Activated CD8-positive, alpha-beta T cell treated with anti-CD3 and anti-CD28 coated beads, Interleukin-2, amount 10 ng/mL, durations not matched to agents 7 days and 5 days (primary cell): ENCODE data around the gene FLG2. TPM values are rescaled to one million over a fixed set of nuclear protein-coding genes. Genes with fewer than 3 reads are reported as not detected.
"Not testable (repeated sequence)": the region's sequence is repeated elsewhere in the genome, so short reads cannot be mapped to it uniquely, and the experiment has no call there.

Experiments used
- ATAC-seq: fragments of 150-1000 bp; cut with Tn5 transposase; one replicate; pipeline ENCODE4 v1.10.0; 2021; ENCODE audit warnings: moderate library complexity
- CTCF ChIA-PET: fragments of 350-600 bp; sonication (Branson Sonifier 250); formaldehyde crosslinking; loops from one replicate; lab custom pipeline; 2021; ENCODE audit warnings: antibody characterized with exemption; lab: Charles Lee
- POLR2A ChIA-PET: fragments of 350-600 bp; sonication (Branson Sonifier 250); formaldehyde crosslinking; loops from one replicate; lab custom pipeline; 2021; ENCODE audit warnings: antibody characterized with exemption; lab: Charles Lee
- DNase-seq: peaks from one replicate; pipeline ENCODE4 v3.0.0-alpha.2; 2020
- H3K27ac Mint-ChIP-seq: one replicate; pipeline ENCODE4 v1.8.0; 2021; ENCODE audit warnings: mild to moderate bottlenecking, mixed read lengths
- H3K27me3 Mint-ChIP-seq: one replicate; pipeline ENCODE4 v1.8.0; 2021; ENCODE audit warnings: low read depth, mixed read lengths
- H3K36me3 Mint-ChIP-seq: one replicate; pipeline ENCODE4 v1.8.0; 2021; ENCODE audit warnings: low read depth, mixed read lengths
- H3K4me1 Mint-ChIP-seq: one replicate; pipeline ENCODE4 v1.8.0; 2021; ENCODE audit warnings: low read depth, mixed read lengths
- H3K4me3 Mint-ChIP-seq: one replicate; pipeline ENCODE4 v1.8.0; 2021; ENCODE audit warnings: mild to moderate bottlenecking, mixed read lengths
- H3K9me3 Mint-ChIP-seq: one replicate; pipeline ENCODE4 v1.8.0; 2022; ENCODE audit warnings: mixed read lengths; ENCODE audit not compliant: insufficient read depth
- total RNA-seq, 2 experiments: library from RNA; stranded (reverse); gene quantifications; one replicate each; pipeline ENCODE4 v1.2.3, GENCODE V29; 2021

FLG2 gene
- total RNA-seq, 2 experiments from 2014 or later = not detected

GRCh38 chr1:152309955-152310354 lies 49.9 kb downstream of the FLG2 start:
- H3K27ac Mint-ChIP-seq = no peak overlapping the region
- ATAC-seq (no peak), DNase-seq (no peak)
- CTCF ChIA-PET = no interaction called here
- H3K4me1 Mint-ChIP-seq = no peaks in the 10 kb centered on the region
- no peak overlapping the region for H3K4me3 Mint-ChIP-seq
- H3K36me3 Mint-ChIP-seq = no peaks in the 10 kb centered on the region
- H3K27me3 Mint-ChIP-seq = no peaks in the 10 kb centered on the region
- no peaks in the 10 kb centered on the region for H3K9me3 Mint-ChIP-seq
- POLR2A ChIA-PET = no interaction called here

- H3K4me3 Mint-ChIP-seq, DNase-seq, POLR2A ChIA-PET, H3K4me1 Mint-ChIP-seq, H3K27me3 Mint-ChIP-seq, H3K36me3 Mint-ChIP-seq, H3K27ac Mint-ChIP-seq, ATAC-seq, H3K9me3 Mint-ChIP-seq, CTCF ChIA-PET: not testable (repeated sequence)
Measured at GRCh38 chr1:152309320-152309901, 50.4 kb downstream of the FLG2 start.

- POLR2A ChIA-PET, H3K4me1 Mint-ChIP-seq, H3K27me3 Mint-ChIP-seq, H3K36me3 Mint-ChIP-seq, ATAC-seq, H3K4me3 Mint-ChIP-seq, H3K27ac Mint-ChIP-seq, CTCF ChIA-PET, H3K9me3 Mint-ChIP-seq, DNase-seq: not testable (repeated sequence)
Measured at GRCh38 chr1:152308758-152309157, 51.0 kb downstream of the FLG2 start.

GRCh38 chr1:152307970-152308369 lies 51.8 kb downstream of the FLG2 start:
- DNase-seq, H3K27me3 Mint-ChIP-seq, H3K9me3 Mint-ChIP-seq, H3K27ac Mint-ChIP-seq, H3K36me3 Mint-ChIP-seq, CTCF ChIA-PET, H3K4me3 Mint-ChIP-seq, ATAC-seq, POLR2A ChIA-PET, H3K4me1 Mint-ChIP-seq: not testable (repeated sequence)

GRCh38 chr1:152306123-152306522 lies 53.7 kb downstream of the FLG2 start:
- H3K9me3 Mint-ChIP-seq, H3K36me3 Mint-ChIP-seq, POLR2A ChIA-PET, H3K4me1 Mint-ChIP-seq, H3K4me3 Mint-ChIP-seq, ATAC-seq, H3K27me3 Mint-ChIP-seq, H3K27ac Mint-ChIP-seq, CTCF ChIA-PET, DNase-seq: not testable (repeated sequence)

GRCh38 chr1:152304773-152305172 lies 55.0 kb downstream of the FLG2 start:
- H3K4me3 Mint-ChIP-seq, H3K27ac Mint-ChIP-seq, ATAC-seq, H3K27me3 Mint-ChIP-seq, H3K4me1 Mint-ChIP-seq, H3K36me3 Mint-ChIP-seq, CTCF ChIA-PET, H3K9me3 Mint-ChIP-seq, POLR2A ChIA-PET, DNase-seq: not testable (repeated sequence)

GRCh38 chr1:152303139-152303872 lies 56.5 kb downstream of the FLG2 start:
- POLR2A ChIA-PET, H3K36me3 Mint-ChIP-seq, H3K27ac Mint-ChIP-seq, ATAC-seq, H3K9me3 Mint-ChIP-seq, H3K4me1 Mint-ChIP-seq, CTCF ChIA-PET, H3K27me3 Mint-ChIP-seq, H3K4me3 Mint-ChIP-seq, DNase-seq: not testable (repeated sequence)

Other genes starting within 250 kb of the FLG2 start
- gene TCHH, start 244.6 kb downstream of the FLG2 start, total RNA-seq = under 1 TPM in 1 of 2 experiments, not detected in 1; 0.08 TPM
- not detected for gene RPTN, start 200.8 kb downstream of the FLG2 start, total RNA-seq
- gene HRNR, start 135.8 kb downstream of the FLG2 start, total RNA-seq = not detected
- gene FLG, start 34.8 kb downstream of the FLG2 start, total RNA-seq = not detected
- gene CRNN, start 54.3 kb upstream of the FLG2 start, total RNA-seq = not detected
- gene LCE5A, start 150.8 kb upstream of the FLG2 start, total RNA-seq = not detected
- gene CRCT1, start 154.5 kb upstream of the FLG2 start, total RNA-seq = not detected
- not detected for gene LCE3E, start 206.8 kb upstream of the FLG2 start, total RNA-seq
- not detected for gene LCE3D, start 220.5 kb upstream of the FLG2 start, total RNA-seq
- not detected for gene LCE3C, start 240.2 kb upstream of the FLG2 start, total RNA-seq